ENCODE measurements around the gene ILF3. TPM values are rescaled to one million over a fixed set of nuclear protein-coding genes. Genes with fewer than 3 reads are reported as not detected.

ILF3 gene
- total RNA-seq (100 to 1,000 TPM in 5 of 9 donors, 10 to 100 TPM in 4; 75.0 to 254 (median 115) TPM), polyA plus RNA-seq (100 to 1,000 TPM; 192 to 232 (median 219) TPM)
- long read RNA-seq, donor 1, full-length matches to known transcripts, result 21 of 88 reads
- long read RNA-seq, donor 1, partial matches to known transcripts, result 67 of 88 reads
- long read RNA-seq, donor 1, other reads (novel, unspliced or antisense), result 0 of 88 reads
- long read RNA-seq, donor 2, full-length matches to known transcripts, result 19 of 52 reads
- long read RNA-seq, donor 2, partial matches to known transcripts, result 33 of 52 reads
- long read RNA-seq, donor 2, other reads (novel, unspliced or antisense), result 0 of 52 reads
- long read RNA-seq, donor 3, transcript ILF3-221 (3 exons, 2,579 nt), result major isoform, 11 of 11 reads
- long read RNA-seq, donor 3, partial matches to known transcripts, result 0 of 11 reads
- long read RNA-seq, donor 3, other reads (novel, unspliced or antisense), result 0 of 11 reads
- long read RNA-seq, donor 4, partial matches to known transcripts, result 25 of 33 reads
- long read RNA-seq, donor 4, other reads (novel, unspliced or antisense), result 5 of 33 reads
- long read RNA-seq, donor 5, transcript ILF3-202 (18 exons, 3,671 nt), result minor isoform, 6 of 95 reads
- long read RNA-seq, donor 5, transcript ILF3-217 (18 exons, 2,622 nt), result major isoform, 10 of 95 reads
- long read RNA-seq, donor 5, partial matches to known transcripts, result 66 of 95 reads
- long read RNA-seq, donor 5, other reads (novel, unspliced or antisense), result 10 of 95 reads
- long read RNA-seq, donor 6, full-length matches to known transcripts, result 4 of 43 reads
- long read RNA-seq, donor 6, partial matches to known transcripts, result 23 of 43 reads
- long read RNA-seq, donor 6, other reads (novel, unspliced or antisense), result 16 of 43 reads
- long read RNA-seq, donor 7, transcript ILF3-221 (3 exons, 2,579 nt), result major isoform, 8 of 51 reads
- long read RNA-seq, donor 7, partial matches to known transcripts, result 43 of 51 reads
- long read RNA-seq, donor 7, other reads (novel, unspliced or antisense), result 0 of 51 reads
- long read RNA-seq, donor 8, full-length matches to known transcripts, result 23 of 45 reads
- long read RNA-seq, donor 8, partial matches to known transcripts, result 22 of 45 reads
- long read RNA-seq, donor 8, other reads (novel, unspliced or antisense), result 0 of 45 reads
- long read RNA-seq, donor 9, transcript ILF3-221 (3 exons, 2,579 nt), result major isoform, 12 of 34 reads
- long read RNA-seq, donor 9, partial matches to known transcripts, result 20 of 34 reads
- long read RNA-seq, donor 9, other reads (novel, unspliced or antisense), result 0 of 34 reads
- long read RNA-seq, donor 10, transcript ILF3-221 (3 exons, 2,579 nt), result major isoform, 5 of 7 reads
- long read RNA-seq, donor 10, partial matches to known transcripts, result 0 of 7 reads
- long read RNA-seq, donor 10, other reads (novel, unspliced or antisense), result 0 of 7 reads

DNA sequence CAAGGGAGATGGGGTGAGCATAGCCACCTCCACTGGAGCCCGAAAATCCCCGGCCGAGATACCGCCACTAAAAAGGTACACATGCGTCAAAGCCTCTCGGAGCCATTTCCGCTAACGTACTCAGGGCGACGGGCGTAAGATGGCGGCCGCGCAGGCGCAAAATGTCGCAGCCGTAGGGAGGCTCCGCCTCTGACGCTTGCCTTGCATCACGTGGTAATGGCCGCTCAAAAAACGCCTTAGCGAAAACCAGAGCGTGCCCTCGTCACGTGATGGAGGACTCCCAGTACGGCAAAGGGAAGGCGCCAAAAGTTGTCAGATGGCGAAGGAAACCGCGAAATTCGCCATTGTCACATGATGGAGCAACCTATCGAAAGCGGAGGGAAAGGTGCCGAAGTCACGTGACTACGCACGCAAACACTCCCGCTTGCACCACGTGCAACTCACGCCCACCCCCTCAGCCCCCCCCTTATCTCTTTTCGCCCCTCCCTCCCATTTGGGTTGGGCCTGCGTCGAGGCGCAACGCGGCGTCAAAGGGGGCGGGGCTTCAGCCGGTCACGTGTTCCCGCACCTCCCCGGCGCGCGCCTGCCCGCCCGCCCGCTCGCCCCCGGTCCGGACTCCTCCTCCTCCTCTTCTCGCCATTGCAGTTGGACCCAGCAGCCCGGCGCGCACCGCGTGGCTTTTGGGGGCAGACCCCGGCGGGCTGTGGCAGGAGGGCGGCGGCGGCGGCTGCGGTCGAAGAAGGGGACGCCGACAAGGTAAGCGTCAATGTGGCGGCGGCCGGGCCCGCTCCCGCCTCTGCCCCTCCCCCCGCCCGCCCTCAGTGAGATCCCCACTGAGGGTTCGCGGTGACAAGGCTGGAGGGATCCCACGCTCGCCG, at the start of gene ILF3:
ILF3 (plus strand) TSS at position 615 of the 878 bp plus-strand sequence. CDS start 16,260 bp downstream, outside the sequence.
- intact Hi-C loops (cut with DNase I), result loop anchor here in 1 of 2 donors (5.0 kb wide), 1 partner anchor 43 kb away; no protein-coding TSS in a partner anchor
- H3K4me1 ChIP-seq (replicated peaks in 1 of 2), result peaks cover 32 to 52% of the 10 kb centered on the region in 2 donors

DNA sequence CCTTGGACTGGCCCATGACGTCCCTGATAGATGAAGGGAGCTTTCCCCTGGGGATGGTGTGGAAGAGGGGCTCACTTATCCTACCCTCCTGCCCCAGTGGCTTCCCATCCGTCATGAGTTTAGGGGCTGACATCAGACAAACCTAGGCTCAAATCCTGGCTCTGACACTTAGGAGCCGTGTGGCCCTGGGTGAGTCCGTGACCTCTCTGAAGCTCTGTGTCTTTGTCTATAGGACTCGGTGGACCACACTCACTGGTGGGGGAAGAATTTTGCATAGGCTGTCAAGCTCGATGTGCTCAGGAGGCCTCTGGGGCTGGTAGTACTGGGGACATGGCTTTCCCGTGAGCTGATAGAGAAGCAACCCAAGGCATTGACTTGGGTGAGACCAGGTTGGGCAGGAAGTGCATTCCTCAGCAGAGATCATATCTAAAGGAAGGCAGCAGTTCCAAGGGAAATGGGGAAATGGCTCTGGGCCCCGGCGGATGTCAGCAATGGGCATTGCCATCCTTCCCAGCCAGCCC, 49.6 kb upstream of the ILF3 start:
- peak overlapping the region in 1 of 4 donors; percentile 100 for H3K4me3 ChIP-seq
- intact Hi-C loops (cut with DNase I), result no loop called here
- peak in 2 of 7 donors; percentile 46 to 67 for DNase-seq
- H3K27me3 ChIP-seq, result no peaks in the 10 kb centered on the region
- no peaks in the 10 kb centered on the region for H3K36me3 ChIP-seq (replicated peaks in 1 of 2)
- no peaks in the 10 kb centered on the region for H3K9me3 ChIP-seq (replicated peaks in 1 of 3)
- TF ChIP-seq, protein P1, sequence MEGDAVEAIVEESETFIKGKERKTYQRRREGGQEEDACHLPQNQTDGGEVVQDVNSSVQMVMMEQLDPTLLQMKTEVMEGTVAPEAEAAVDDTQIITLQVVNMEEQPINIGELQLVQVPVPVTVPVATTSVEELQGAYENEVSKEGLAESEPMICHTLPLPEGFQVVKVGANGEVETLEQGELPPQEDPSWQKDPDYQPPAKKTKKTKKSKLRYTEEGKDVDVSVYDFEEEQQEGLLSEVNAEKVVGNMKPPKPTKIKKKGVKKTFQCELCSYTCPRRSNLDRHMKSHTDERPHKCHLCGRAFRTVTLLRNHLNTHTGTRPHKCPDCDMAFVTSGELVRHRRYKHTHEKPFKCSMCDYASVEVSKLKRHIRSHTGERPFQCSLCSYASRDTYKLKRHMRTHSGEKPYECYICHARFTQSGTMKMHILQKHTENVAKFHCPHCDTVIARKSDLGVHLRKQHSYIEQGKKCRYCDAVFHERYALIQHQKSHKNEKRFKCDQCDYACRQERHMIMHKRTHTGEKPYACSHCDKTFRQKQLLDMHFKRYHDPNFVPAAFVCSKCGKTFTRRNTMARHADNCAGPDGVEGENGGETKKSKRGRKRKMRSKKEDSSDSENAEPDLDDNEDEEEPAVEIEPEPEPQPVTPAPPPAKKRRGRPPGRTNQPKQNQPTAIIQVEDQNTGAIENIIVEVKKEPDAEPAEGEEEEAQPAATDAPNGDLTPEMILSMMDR (IDR thresholded peaks at IDR 0.05), result no peak
- WGBS, 4 donors, result 59 to 76% (median 71%) methylated on average over 3 to 9 of the region's 9 CpGs
- H3K27ac ChIP-seq, result peak overlapping the region in 3 of 5 donors; percentile 64 to 94 (median 84)
- peaks cover 11 to 24% of the 10 kb centered on the region in 2 donors for H3K4me1 ChIP-seq (replicated peaks in 1 of 2)

More for the DNA sequence above, at the start of gene ILF3:
- 0 to 3% (median 1%) methylated on average over 8 to 91 of the region's 91 CpGs for WGBS, 4 donors
- no peaks in the 10 kb centered on the region for H3K9me3 ChIP-seq (replicated peaks in 1 of 3)
- DNase-seq, result peak; percentile 100
- H3K27me3 ChIP-seq, result no peaks in the 10 kb centered on the region
- TF ChIP-seq POLR2A (IDR thresholded peaks at IDR 0.05), result peak; percentile 96 to 98
- TF ChIP-seq, protein P1 (IDR thresholded peaks at IDR 0.05), result peak in 1 of 6 experiments; percentile 12
- H3K36me3 ChIP-seq (replicated peaks in 1 of 2), result no peaks in the 10 kb centered on the region
- peak within 1 kb of the TSS; percentile 90 to 99 (median 93) for H3K4me3 ChIP-seq
- peak within 1 kb of the TSS; percentile 98 to 100 (median 99) for H3K27ac ChIP-seq

DNA sequence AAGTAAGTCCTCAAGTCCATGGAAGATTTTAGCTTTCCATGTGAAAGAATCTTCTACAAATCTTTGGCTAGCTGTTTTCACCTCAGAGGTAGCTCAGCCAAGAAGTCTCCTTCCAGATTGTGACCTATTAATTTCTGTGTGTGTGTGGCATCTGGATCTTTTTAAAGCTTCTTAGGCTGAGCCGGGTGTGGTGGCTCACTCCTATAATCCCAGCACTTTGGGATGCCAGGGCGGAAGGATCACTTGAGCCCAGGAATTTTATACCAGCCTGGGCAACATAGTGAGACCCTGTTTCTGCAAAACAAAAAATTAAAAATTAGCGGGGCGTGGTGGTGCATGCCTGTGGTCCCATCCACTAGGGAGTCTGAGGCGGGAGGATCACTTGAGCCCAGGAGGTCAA, 42.2 kb upstream of the ILF3 start:
- WGBS, 4 donors, result 63 to 75% (median 67%) methylated on average over 5 of the region's 5 CpGs
- intact Hi-C loops (cut with DNase I), result no loop called here
- Histone ChIP-seq H3K4me1 (replicated peaks in 1 of 2) (peaks cover 13 to 23% of the 10 kb centered on the region in 2 donors), H3K27me3 (no peaks in the 10 kb centered on the region), H3K9me3 (replicated peaks in 1 of 3) (no peaks in the 10 kb centered on the region), H3K36me3 (replicated peaks in 1 of 2) (no peaks in the 10 kb centered on the region), H3K4me3 (no peak overlapping the region), H3K27ac (peak overlapping the region in 3 of 5 donors; percentile 1 to 67 (median 57))
- TF ChIP-seq POLR2A (IDR thresholded peaks at IDR 0.05), result no peak
- TF ChIP-seq, protein P1 (IDR thresholded peaks at IDR 0.05), result no peak
- no peak for DNase-seq

Measured in adrenal gland (tissue), 19 donors.